T-helper 2 cell treated with Interferon-gamma antibody and Interleukin-4, amounts not matched to agents 5 μg/mL and 100 μg/mL, for 36 hours (primary cell): ENCODE measurements around the gene SCLT1.
"Not testable (repeated sequence)": the region's sequence is repeated elsewhere in the genome, so short reads cannot be mapped to it uniquely, and the experiment has no call there.

ENCODE experiments used
- DNase-seq: peaks from one replicate; pipeline ENCODE4 v3.0.0; 2021; ENCODE audit warnings: low spot score
- H3K27ac Mint-ChIP-seq: one replicate; pipeline ENCODE4 v1.8.0; 2021; ENCODE audit warnings: mild to moderate bottlenecking, mixed read lengths
- H3K27me3 Mint-ChIP-seq: one replicate; pipeline ENCODE4 v1.8.0; 2021; ENCODE audit warnings: low read depth, mixed read lengths
- H3K36me3 Mint-ChIP-seq: one replicate; pipeline ENCODE4 v1.8.0; 2021; ENCODE audit warnings: low read depth, mixed read lengths
- H3K4me1 Mint-ChIP-seq: one replicate; pipeline ENCODE4 v1.8.0; 2021; ENCODE audit warnings: low read depth, mixed read lengths
- H3K4me3 Mint-ChIP-seq: one replicate; pipeline ENCODE4 v1.8.0; 2022; ENCODE audit warnings: mild to moderate bottlenecking, moderate library complexity, mixed read lengths
- H3K9me3 Mint-ChIP-seq: one replicate; pipeline ENCODE4 v1.8.0; 2021; ENCODE audit warnings: mixed read lengths

The SCLT1 gene

GRCh38 chr4:129093191-129093920 lies at the start of gene SCLT1:
TSS of gene SCLT1 (minus strand) at chr4:129093539. CDS start at chr4:129093103, 436 bp downstream.
- peak; percentile 98 for DNase-seq
- Mint-ChIP-seq H3K9me3 (no peaks in the 10 kb centered on the region), H3K4me3 (no peak within 1 kb of the TSS), H3K27me3 (no peaks in the 10 kb centered on the region), H3K4me1 (peaks cover 36% of the 10 kb centered on the region), H3K36me3 (peaks cover 13% of the 10 kb centered on the region), H3K27ac (no peak within 1 kb of the TSS)

- DNase-seq = no peak
- Mint-ChIP-seq H3K27me3 (peaks cover 15% of the 10 kb centered on the region), H3K4me1 (no peaks in the 10 kb centered on the region), H3K27ac (no peak overlapping the region), H3K36me3 (no peaks in the 10 kb centered on the region), H3K9me3 (no peaks in the 10 kb centered on the region), H3K4me3 (no peak overlapping the region)
Observed at GRCh38 chr4:129140521-129140920, 47.2 kb upstream of the SCLT1 start.

DNA sequence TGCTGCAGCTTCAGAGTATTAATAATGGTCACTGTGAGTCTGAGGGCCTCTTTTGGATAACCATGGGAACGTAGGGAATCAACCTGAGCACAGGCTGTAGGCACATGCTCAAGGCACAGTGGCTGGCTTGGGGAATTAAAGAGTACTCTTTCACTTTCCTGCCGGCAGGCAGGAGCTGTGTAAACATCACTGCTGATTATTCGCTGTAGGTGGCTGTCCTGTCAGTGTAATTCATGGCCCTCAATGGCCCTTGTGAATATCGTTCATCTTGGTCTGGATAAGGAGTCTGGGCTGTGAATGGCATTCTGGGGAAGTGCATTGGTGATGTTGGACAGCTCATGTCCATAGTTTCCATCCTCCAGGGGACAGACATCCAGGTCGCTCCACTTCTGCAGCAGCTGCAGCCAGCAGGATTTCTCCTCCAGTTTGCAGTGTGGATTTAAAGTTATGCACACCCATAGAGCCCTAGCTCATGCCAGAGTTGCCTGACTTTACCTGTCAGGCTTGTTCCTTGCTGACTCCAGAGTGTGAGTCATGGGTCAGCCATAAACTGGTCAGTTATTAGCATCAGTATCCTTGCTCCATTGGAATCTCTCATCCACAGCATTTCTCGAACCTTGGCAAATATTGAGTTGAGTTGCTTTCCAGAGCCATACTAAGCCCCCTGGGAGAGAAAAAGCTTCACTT lies 45.6 kb upstream of the SCLT1 start:
- no peak overlapping the region for H3K27ac Mint-ChIP-seq
- no peaks in the 10 kb centered on the region for H3K9me3 Mint-ChIP-seq
- H3K27me3 Mint-ChIP-seq = peaks cover 12% of the 10 kb centered on the region
- H3K4me3 Mint-ChIP-seq = no peak overlapping the region
- no peak for DNase-seq
- no peaks in the 10 kb centered on the region for H3K36me3 Mint-ChIP-seq
- no peaks in the 10 kb centered on the region for H3K4me1 Mint-ChIP-seq

- DNase-seq = no peak
- H3K27me3 Mint-ChIP-seq = peaks cover 9% of the 10 kb centered on the region
- H3K4me3 Mint-ChIP-seq = no peak overlapping the region
- no peaks in the 10 kb centered on the region for H3K36me3 Mint-ChIP-seq
- no peak overlapping the region for H3K27ac Mint-ChIP-seq
- H3K4me1 Mint-ChIP-seq = no peaks in the 10 kb centered on the region
- H3K9me3 Mint-ChIP-seq = no peaks in the 10 kb centered on the region
Observed at GRCh38 chr4:129136433-129136832, 43.1 kb upstream of the SCLT1 start.

DNA sequence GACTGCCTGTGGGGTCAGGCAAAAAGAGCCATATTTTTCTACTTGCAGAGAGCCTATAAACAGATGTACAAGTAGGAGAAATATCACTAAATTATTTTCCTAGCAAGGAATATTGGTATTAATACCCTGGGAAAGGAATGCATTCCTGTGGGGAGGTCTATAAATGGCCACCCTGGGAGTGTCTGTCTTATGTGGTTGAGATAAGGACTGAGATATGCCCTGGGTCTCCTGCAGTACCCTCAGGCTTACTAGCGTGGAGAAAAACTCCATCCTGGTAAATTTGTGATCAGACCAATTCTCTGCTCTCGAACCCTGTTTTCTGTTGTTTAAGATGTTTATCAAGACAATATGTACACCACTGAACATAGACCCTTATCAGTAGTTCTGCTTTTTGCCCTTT lies 38.0 kb upstream of the SCLT1 start:
- no peak overlapping the region for H3K27ac Mint-ChIP-seq
- H3K27me3 Mint-ChIP-seq = peaks cover 3% of the 10 kb centered on the region
- DNase-seq = no peak
- no peaks in the 10 kb centered on the region for H3K9me3 Mint-ChIP-seq
- no peak overlapping the region for H3K4me3 Mint-ChIP-seq
- no peaks in the 10 kb centered on the region for H3K36me3 Mint-ChIP-seq
- no peaks in the 10 kb centered on the region for H3K4me1 Mint-ChIP-seq

DNA sequence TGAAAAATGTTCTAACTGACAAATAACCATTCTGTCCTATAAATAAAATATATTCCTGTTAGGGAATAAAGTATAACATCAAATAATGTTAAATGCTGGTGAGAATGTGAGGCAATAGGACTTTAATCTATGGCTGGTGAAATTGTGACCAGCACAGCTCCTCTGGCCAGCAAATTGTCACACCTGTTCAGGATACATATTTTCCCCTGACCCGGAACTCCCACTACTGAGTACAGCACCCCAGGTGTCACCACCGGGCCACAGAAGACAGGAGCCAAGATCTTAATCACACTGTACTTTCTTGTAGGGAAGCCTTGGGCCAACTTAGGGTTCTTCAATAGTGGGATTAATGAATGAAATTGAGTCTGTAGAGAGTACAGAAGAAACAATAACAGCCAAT lies 35.8 kb upstream of the SCLT1 start:
- Mint-ChIP-seq H3K4me3 (no peak overlapping the region), H3K36me3 (no peaks in the 10 kb centered on the region), H3K27ac (no peak overlapping the region), H3K4me1 (no peaks in the 10 kb centered on the region), H3K9me3 (no peaks in the 10 kb centered on the region), H3K27me3 (no peaks in the 10 kb centered on the region)
- no peak for DNase-seq

DNA sequence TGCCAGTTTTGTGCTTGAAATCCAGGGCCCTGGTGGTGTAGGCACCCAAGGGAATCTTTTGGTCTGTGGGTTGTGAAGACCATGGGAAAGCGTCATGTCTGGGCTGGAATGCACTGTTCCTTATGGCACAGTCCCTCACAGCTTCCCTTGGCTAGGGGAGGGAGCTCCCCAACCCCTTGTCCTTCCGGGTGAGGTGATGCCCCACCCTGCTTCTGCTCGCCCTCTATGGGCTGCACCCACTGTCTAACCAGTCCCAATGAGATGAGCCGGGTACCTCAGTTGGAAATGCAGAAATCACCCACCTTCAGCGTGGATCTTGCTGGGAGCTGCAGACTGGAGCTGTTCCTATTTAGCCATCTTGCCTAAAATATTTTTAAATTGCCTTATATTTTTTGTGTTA lies 33.3 kb upstream of the SCLT1 start:
- H3K9me3 Mint-ChIP-seq, H3K27ac Mint-ChIP-seq, H3K4me1 Mint-ChIP-seq, H3K4me3 Mint-ChIP-seq, DNase-seq, H3K27me3 Mint-ChIP-seq, H3K36me3 Mint-ChIP-seq: not testable (repeated sequence)

- DNase-seq = no peak
- H3K4me1 Mint-ChIP-seq = no peaks in the 10 kb centered on the region
- H3K36me3 Mint-ChIP-seq = no peaks in the 10 kb centered on the region
- no peaks in the 10 kb centered on the region for H3K9me3 Mint-ChIP-seq
- H3K27me3 Mint-ChIP-seq = peaks cover 2% of the 10 kb centered on the region
- no peak overlapping the region for H3K27ac Mint-ChIP-seq
- H3K4me3 Mint-ChIP-seq = no peak overlapping the region
Observed at GRCh38 chr4:129117705-129118104, 24.4 kb upstream of the SCLT1 start.

- Mint-ChIP-seq H3K9me3 (no peaks in the 10 kb centered on the region), H3K4me3 (no peak overlapping the region), H3K36me3 (peaks cover 11% of the 10 kb centered on the region), H3K27ac (no peak overlapping the region), H3K27me3 (no peaks in the 10 kb centered on the region), H3K4me1 (no peaks in the 10 kb centered on the region)
- no peak for DNase-seq
Observed at GRCh38 chr4:129113919-129114318, 20.6 kb upstream of the SCLT1 start.

DNA sequence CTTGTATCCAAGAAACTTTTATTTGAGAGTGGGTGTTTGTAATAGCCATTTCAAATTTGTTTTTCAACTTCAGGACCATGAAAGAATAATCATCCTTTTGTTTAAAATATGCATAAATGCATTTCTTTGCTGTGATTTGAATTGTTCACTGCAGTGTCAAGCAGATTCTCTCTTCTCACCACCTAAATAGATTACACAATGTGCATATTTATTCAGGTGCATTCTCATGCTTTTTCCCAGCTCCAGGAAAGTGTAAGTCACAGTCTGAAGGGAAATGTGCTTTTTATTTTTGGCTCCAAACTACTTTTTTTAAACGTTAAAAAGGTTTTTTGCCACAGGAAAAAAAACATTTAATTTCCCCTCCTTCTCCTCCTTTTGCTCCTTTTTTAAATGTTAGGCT lies 20.1 kb upstream of the SCLT1 start:
- no peak overlapping the region for H3K4me3 Mint-ChIP-seq
- no peaks in the 10 kb centered on the region for H3K27me3 Mint-ChIP-seq
- no peaks in the 10 kb centered on the region for H3K9me3 Mint-ChIP-seq
- peaks cover 12% of the 10 kb centered on the region for H3K36me3 Mint-ChIP-seq
- DNase-seq = no peak
- H3K27ac Mint-ChIP-seq = no peak overlapping the region
- H3K4me1 Mint-ChIP-seq = no peaks in the 10 kb centered on the region

GRCh38 chr4:129111919-129112318 lies 18.6 kb upstream of the SCLT1 start:
- DNase-seq = no peak
- Mint-ChIP-seq H3K4me3 (no peak overlapping the region), H3K27me3 (no peaks in the 10 kb centered on the region), H3K27ac (no peak overlapping the region), H3K4me1 (no peaks in the 10 kb centered on the region), H3K36me3 (peaks cover 14% of the 10 kb centered on the region), H3K9me3 (no peaks in the 10 kb centered on the region)

- no peak overlapping the region for H3K4me3 Mint-ChIP-seq
- no peak for DNase-seq
- no peaks in the 10 kb centered on the region for H3K9me3 Mint-ChIP-seq
- no peak overlapping the region for H3K27ac Mint-ChIP-seq
- H3K27me3 Mint-ChIP-seq = no peaks in the 10 kb centered on the region
- no peaks in the 10 kb centered on the region for H3K4me1 Mint-ChIP-seq
- peaks cover 14% of the 10 kb centered on the region for H3K36me3 Mint-ChIP-seq
Observed at GRCh38 chr4:129110931-129111330, 17.6 kb upstream of the SCLT1 start.

- Mint-ChIP-seq H3K36me3 (peaks cover 14% of the 10 kb centered on the region), H3K4me1 (no peaks in the 10 kb centered on the region), H3K9me3 (no peaks in the 10 kb centered on the region), H3K27me3 (no peaks in the 10 kb centered on the region), H3K27ac (no peak overlapping the region), H3K4me3 (no peak overlapping the region)
- DNase-seq = no peak
Observed at GRCh38 chr4:129109965-129110824, 16.9 kb upstream of the SCLT1 start.

DNA sequence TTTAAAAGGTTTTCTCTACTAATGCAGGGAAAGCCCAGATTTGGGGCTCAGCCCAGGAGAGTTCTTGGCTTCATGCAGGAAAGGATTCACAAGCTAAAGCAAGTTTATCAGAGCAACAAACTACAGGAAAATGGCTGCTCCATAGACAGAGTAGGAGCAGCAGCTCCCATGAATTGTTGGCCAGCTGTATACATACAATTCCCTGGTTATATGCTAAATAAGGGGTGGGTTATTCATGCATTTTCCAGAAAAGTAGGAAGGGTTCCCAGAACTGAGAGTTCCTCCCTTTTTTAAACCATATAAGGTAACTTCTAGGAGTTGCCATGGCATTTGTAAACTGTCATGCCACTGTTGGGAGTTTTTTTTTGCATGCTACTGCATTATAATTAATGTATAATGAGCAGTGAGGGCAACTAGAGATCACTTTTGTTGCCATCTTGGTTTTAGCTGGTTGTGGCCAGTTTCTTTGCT lies 5.2 kb upstream of the SCLT1 start:
- no peak overlapping the region for H3K4me3 Mint-ChIP-seq
- no peak for DNase-seq
- H3K27ac Mint-ChIP-seq = no peak overlapping the region
- H3K9me3 Mint-ChIP-seq = no peaks in the 10 kb centered on the region
- peaks cover 10% of the 10 kb centered on the region for H3K36me3 Mint-ChIP-seq
- peaks cover 29% of the 10 kb centered on the region for H3K4me1 Mint-ChIP-seq
- no peaks in the 10 kb centered on the region for H3K27me3 Mint-ChIP-seq
